Psoas muscle (tissue), 8 donors: Measurements from ENCODE around the gene ASXL1. TPM values are rescaled to one million over a fixed set of nuclear protein-coding genes. Genes with fewer than 3 reads are reported as not detected.
A peak's percentile ranks its signal among the peaks of the same experiment; 100 is the strongest.

Experiments
- ATAC-seq, 4 donors: fragments of 200-7000 bp; cut with Tn5 transposase; one replicate each; pipeline ENCODE4 v1.9.1; 2020; ENCODE audit warnings: moderate library complexity in 3 of 4, mild to moderate bottlenecking in 2 of 4
- DNase-seq, 2 donors: peaks; one replicate each; pipeline ENCODE4 v3.0.0-alpha.2; 2020
- H3K27ac ChIP-seq: fragments of 200-600 bp; one replicate; pipeline ENCODE4 v1.8.0; 2022
- H3K27me3 ChIP-seq, 3 donors: fragments of 200-600 bp in 1 of 3; one replicate each; pipeline versions ENCODE4 v1.6.1 to v1.8.0; 2013 to 2022; ENCODE audit warnings: low read length in 2 of 3, mild to moderate bottlenecking in 2 of 3, moderate library complexity in 1 of 3; ENCODE audit not compliant: insufficient read depth in 3 of 3
- H3K36me3 ChIP-seq, 2 donors: fragments of 200-600 bp in 1 of 2; one replicate each; pipeline versions ENCODE4 v1.6.1 to v1.8.0; 2013 to 2022; ENCODE audit warnings: low read depth in 1 of 2, mild to moderate bottlenecking in 1 of 2, moderate library complexity in 1 of 2; ENCODE audit not compliant: insufficient read depth in 1 of 2
- H3K4me1 ChIP-seq: fragments of 200-600 bp; one replicate; pipeline ENCODE4 v1.8.0; 2022
- H3K4me3 ChIP-seq: fragments of 200-600 bp; one replicate; pipeline ENCODE4 v1.8.0; 2022; ENCODE audit warnings: mild to moderate bottlenecking
- H3K9me3 ChIP-seq: fragments of 200-600 bp; one replicate; pipeline ENCODE4 v1.8.0; 2022
- WGBS, 3 donors: extraction: QIAGEN DNeasy Blood & Tissue Kit; methylation state at CpG; one replicate each; pipeline versions ENCODE4 v1.1.6 to v1.1.7; 2013; 5-methylcytosine and 5-hydroxymethylcytosine counted together
- intact Hi-C, 2 donors: fragments of 100-400 bp; cut with DNase I; formaldehyde crosslinking; loops; one replicate each; pipeline versions ENCODE4 v1.11.0 to v1.14.2; 2022
- polyA plus RNA-seq, 3 donors: library from polyadenylated mRNA; stranded (reverse); fragments of 200-250 nt; gene quantifications; one replicate each; pipeline ENCODE4 v1.2.3, GENCODE V29; 2013
- total RNA-seq, 4 donors: library from RNA; stranded (reverse); fragmentation: NEBNext Ultra II Directional in 2 of 4; extraction: Animal tissue kit (Norgen Biotek cat#: 25700) in 2 of 4; gene quantifications; one replicate each; pipeline versions ENCODE4 v1.2.1 to v1.2.4, GENCODE V29; 2021 to 2023
- TF ChIP-seq, protein P1 (sequence below): fragments of 200-600 bp; IDR thresholded peaks from one replicate; pipeline ENCODE4 v1.8.0; 2022; ENCODE audit warnings: antibody characterized with exemption
- donor health status: healthy with polysubstance abuse.
- donor health status: DM: no; HTN: no; CAD: no; lungs with moderate emphysema.
- donor health status: Bipolar disorder and iron deficiency.
- donor health status: healthy.
- donor health status: DM: yes; HTN: yes; CAD: no.
- donor health status: DM: no; HTN: no; CAD: no.
- donor health status: DM: no; HTN: no; CAD: no.
- donor health status: DM: yes; HTN: yes; CAD: no.

The ASXL1 gene
- total and polyA plus RNA-seq, 7 donors, result 18.5 to 52.0 (median 23.2) TPM

DNA sequence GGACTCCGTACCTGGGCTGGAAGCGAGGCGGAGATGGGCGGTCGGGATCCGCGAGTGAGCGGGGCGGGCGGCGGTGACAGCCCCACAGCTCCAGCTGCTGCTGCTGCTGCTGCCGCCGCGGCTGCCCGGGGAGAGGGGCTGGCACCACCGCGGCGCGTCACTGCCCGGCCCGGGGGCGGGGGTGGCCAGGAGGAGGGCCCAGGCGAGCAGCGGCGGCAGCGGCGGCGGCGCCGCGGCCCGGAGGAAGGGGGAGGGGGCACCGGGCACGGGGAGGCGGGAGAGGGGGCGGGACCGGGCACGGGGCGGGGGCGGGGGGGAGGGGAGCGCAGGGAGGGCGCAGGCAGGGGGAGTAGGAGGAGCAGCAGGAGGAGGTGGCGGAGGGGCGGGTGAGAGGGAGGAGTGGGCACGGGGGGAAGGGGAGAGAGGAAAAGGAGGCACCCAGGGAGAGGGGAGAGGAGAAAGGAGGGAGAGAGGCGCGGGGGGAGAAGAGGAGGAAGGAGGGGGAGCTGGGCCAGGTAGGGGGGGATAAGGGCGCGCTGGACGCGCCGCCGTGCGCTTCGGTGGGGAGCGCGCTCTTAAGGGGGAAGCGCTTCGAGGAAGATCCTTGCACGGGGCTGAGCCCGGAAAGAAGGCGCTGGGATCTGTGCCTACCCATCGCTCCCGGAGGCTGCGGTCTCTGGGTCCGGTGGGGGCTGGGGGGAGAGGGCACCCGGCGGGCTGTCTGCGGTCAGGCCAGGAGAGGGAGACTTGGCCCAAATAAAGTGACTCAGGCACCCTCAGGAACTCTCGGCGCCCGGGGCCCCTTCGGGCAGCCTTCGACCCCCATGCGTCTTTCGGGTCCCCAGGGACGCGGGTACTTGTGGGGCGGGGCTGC, 125.5 kb downstream of the ASXL1 start:
- 1 to 2% (median 1%) methylated on average over 41 to 77 of the region's 79 CpGs for WGBS, 3 donors
- Histone ChIP-seq H3K27me3 (peaks cover 0 to 15% (median 0%) of the 10 kb centered on the region in 3 donors), H3K9me3 (no peaks in the 10 kb centered on the region), H3K4me1 (peaks cover 11% of the 10 kb centered on the region), H3K4me3 (peak overlapping the region; percentile 74), H3K36me3 (no peaks in the 10 kb centered on the region), H3K27ac (peak overlapping the region; percentile 36)
- ATAC-seq (peak; percentile 35 to 64 (median 40)), DNase-seq (peak; percentile 62 to 71)
- intact Hi-C loops, result no loop called here
- TF ChIP-seq, protein P1, sequence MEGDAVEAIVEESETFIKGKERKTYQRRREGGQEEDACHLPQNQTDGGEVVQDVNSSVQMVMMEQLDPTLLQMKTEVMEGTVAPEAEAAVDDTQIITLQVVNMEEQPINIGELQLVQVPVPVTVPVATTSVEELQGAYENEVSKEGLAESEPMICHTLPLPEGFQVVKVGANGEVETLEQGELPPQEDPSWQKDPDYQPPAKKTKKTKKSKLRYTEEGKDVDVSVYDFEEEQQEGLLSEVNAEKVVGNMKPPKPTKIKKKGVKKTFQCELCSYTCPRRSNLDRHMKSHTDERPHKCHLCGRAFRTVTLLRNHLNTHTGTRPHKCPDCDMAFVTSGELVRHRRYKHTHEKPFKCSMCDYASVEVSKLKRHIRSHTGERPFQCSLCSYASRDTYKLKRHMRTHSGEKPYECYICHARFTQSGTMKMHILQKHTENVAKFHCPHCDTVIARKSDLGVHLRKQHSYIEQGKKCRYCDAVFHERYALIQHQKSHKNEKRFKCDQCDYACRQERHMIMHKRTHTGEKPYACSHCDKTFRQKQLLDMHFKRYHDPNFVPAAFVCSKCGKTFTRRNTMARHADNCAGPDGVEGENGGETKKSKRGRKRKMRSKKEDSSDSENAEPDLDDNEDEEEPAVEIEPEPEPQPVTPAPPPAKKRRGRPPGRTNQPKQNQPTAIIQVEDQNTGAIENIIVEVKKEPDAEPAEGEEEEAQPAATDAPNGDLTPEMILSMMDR, result no peak

DNA sequence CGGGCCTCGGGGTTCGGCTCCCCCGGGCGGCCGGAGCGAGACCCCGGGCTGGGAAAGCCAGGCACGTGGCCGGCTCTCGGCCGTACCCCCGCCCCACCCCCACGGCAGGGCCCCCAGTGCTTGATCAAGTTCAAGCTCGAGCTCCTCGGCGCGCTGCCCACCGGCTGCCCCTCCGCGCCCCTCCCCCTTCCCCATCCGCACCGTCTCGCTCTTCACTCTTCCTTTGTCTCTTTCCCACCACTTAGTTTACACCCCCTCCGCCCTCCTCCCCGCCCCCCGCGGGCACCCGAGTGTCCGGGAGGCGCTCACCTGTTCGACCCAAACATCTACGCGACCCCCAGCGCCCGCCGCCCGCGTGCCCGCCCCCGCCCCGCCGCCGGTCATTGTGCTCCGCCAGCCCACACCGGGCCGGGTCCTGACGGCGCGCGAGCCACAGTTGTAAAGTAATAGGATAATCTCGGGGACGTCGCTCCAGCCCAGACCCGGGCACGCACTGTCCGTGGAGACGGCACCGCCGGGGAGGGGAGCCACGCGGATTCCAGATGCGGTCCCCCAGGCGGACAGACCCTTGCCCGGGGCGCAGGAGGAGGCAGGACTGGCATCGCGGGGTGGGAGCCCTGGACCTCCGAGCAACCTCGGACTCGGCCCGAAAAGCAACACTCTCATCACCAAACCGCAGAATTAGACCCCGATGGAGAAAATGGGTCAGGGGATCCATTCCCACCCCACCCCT, 126.3 kb downstream of the ASXL1 start:
- ATAC-seq, result peak in 3 of 4 donors; percentile 42 to 59 (median 46)

DNA sequence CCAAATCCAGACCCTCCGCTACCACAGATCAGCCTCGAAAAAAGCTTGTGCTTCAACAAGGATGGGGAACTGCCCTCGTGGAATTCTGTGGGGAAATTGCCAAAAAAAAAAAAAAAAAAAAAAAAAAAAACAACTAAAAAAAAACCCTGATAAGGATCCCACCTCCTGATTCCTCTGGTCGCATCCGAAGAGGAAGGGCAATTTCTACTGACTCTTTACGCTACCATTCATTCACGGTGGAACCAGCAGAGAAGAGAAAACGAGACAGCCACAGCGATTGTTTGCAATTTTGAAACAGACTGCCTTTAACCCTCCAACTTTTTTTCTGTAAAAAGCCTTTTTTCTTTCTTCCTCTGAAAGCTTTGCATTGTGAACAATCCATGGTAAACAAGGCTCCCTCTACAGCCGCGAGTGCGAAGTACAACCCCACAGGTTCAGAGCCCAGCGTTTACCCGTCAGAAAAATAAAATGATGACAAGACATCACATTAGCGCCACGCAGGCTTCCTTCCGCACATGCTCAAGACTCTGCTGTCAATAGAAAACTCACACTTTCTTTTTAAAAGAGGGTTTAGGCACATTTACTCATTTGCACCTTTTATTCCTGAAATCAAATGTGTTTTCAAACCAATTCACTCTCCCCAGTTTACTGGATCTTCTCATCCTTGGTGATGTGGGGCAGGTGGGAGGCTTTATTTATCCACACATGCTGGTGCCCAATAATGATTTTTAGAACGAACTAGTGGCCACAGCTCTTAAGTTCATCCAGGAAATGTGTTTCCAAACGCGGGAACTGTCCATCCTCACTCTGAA, 127.0 kb downstream of the ASXL1 start:
- WGBS, 3 donors, result 2 to 5% (median 2%) methylated on average over 20 of the region's 20 CpGs
- no peak overlapping the region for H3K27ac ChIP-seq
- no peaks in the 10 kb centered on the region for H3K36me3 ChIP-seq
- intact Hi-C loops, result no loop called here
- H3K27me3 ChIP-seq, result peaks cover 0 to 15% (median 0%) of the 10 kb centered on the region in 3 donors
- H3K9me3 ChIP-seq, result no peaks in the 10 kb centered on the region
- H3K4me3 ChIP-seq, result peak overlapping the region; percentile 74
- H3K4me1 ChIP-seq, result peaks cover 11% of the 10 kb centered on the region
- DNase-seq (peak; percentile 71 to 81), ATAC-seq (peak; percentile 63 to 82 (median 70))
- TF ChIP-seq, protein P1, result peak; percentile 77

More for the DNA sequence above, 126.3 kb downstream of the ASXL1 start:
- intact Hi-C loops, result no loop called here
- TF ChIP-seq, protein P1, result no peak
- peak; percentile 42 to 61 for DNase-seq
- Histone ChIP-seq H3K27ac (peak overlapping the region; percentile 36), H3K27me3 (peaks cover 0 to 15% (median 0%) of the 10 kb centered on the region in 3 donors), H3K4me1 (peaks cover 11% of the 10 kb centered on the region), H3K4me3 (peak overlapping the region; percentile 74), H3K36me3 (no peaks in the 10 kb centered on the region), H3K9me3 (no peaks in the 10 kb centered on the region)
- WGBS, 3 donors, result 1% methylated on average over 48 to 74 of the region's 74 CpGs

DNA sequence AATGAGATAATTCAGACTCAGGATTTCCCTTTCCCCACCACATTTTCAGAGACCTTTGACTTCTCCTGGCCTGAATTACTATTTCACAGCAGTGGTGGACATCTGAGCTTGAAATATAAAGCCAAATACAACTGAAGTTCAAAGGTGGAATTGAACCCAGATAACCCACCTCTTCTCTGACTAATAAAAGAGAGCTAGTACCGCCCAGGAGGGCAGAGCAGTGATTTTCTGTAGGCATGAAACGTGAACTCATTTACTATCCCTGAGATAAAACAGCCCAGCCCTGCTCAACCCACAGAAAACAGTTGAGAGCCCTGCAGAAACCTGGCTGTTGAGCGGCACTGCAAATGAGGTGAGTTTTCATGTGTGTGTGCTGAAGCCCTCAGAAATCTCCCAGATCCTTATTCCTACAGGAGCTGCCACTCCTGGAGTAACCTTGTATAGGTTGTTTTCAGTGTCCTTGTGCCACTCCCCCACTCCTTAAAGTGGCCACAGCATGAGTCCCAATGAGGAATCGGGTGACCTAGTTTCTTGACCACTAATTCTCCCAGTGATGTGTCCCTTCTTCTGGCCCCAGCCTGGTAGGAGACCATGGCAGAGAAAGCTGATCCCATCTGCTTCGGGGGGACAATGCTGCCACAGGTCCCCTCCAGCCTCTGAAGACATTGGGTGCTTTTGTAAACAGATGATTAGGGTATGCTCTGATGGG, 127.8 kb downstream of the ASXL1 start:
- H3K9me3 ChIP-seq, result no peaks in the 10 kb centered on the region
- H3K4me3 ChIP-seq, result no peak overlapping the region
- intact Hi-C loops, result no loop called here
- no peak for ATAC-seq
- TF ChIP-seq, protein P1, result no peak
- peaks cover 0 to 15% (median 0%) of the 10 kb centered on the region in 3 donors for H3K27me3 ChIP-seq
- H3K4me1 ChIP-seq, result peaks cover 10% of the 10 kb centered on the region
- WGBS, 3 donors, result 67 to 76% (median 75%) methylated on average over 5 of the region's 5 CpGs
- no peak for DNase-seq
- no peak overlapping the region for H3K27ac ChIP-seq
- H3K36me3 ChIP-seq, result no peaks in the 10 kb centered on the region
